Mucosa of rectum (tissue), 2 donors: ENCODE data around the gene NT5C2.
"Not testable (repeated sequence)": the region's sequence is repeated elsewhere in the genome, so short reads cannot be mapped to it uniquely, and the experiment has no call there.

Experiments
- H3K27ac ChIP-seq, 2 donors: one replicate each; pipeline ENCODE4 v1.7.0; 2013; ENCODE audit warnings: inconsistent platforms in 2 of 2, low read depth in 2 of 2, low read length in 2 of 2
- H3K27me3 ChIP-seq, 2 donors: one replicate each; pipeline ENCODE4 v1.7.0; 2013; ENCODE audit warnings: low read length in 2 of 2; ENCODE audit not compliant: control insufficient read depth in 2 of 2, insufficient read depth in 2 of 2
- H3K36me3 ChIP-seq, 2 donors: one replicate each; pipeline ENCODE4 v1.7.0; 2013; ENCODE audit warnings: low read length in 2 of 2; ENCODE audit not compliant: control insufficient read depth in 2 of 2, insufficient read depth in 2 of 2
- H3K4me1 ChIP-seq, 2 donors: one replicate each; pipeline ENCODE4 v1.7.0; 2013; ENCODE audit warnings: low read length in 2 of 2, mild to moderate bottlenecking in 1 of 2; ENCODE audit not compliant: control insufficient read depth in 2 of 2, insufficient read depth in 2 of 2
- H3K4me3 ChIP-seq, 2 donors: one replicate each; pipeline ENCODE4 v1.7.0; 2013; ENCODE audit warnings: low read length in 2 of 2
- H3K9ac ChIP-seq, 2 donors: one replicate each; pipeline ENCODE4 v1.7.0; 2013; ENCODE audit warnings: low read length in 2 of 2, low read depth in 1 of 2, mild to moderate bottlenecking in 1 of 2
- H3K9me3 ChIP-seq, 2 donors: one replicate each; pipeline ENCODE4 v1.7.0; 2013; ENCODE audit warnings: low read length in 2 of 2; ENCODE audit not compliant: control insufficient read depth in 2 of 2
- donor health status: healthy.
- donor health status: Normal muscosa, but diverticular disease.

NT5C2 gene

DNA sequence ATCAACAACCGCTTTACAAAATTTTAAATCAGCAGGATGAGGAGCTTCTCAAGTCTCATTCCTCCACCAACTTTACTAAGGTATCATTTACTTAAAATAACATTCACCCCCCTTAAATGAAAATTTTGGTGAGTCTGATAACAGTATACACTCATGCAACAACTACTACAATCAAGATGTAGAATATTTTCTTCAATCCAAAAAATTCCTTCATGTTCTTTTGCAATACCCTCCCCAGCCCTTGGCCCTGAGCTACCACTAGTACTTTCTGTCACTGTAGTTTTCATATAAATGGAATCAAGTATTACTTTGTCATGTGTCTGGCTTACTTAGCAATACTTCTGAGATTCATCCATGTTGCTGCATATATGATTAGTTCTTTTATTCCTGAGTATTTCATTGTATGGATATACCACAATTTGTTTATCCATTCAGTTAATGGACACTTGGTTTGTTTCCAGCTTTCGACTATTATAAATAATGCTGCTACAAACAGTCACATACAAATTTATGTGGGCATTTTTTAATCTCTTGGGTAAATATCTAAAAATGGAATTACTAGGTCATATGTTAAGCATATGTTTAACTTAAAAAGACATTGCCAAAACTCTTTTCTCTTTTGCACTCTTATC lies 43.0 kb downstream of the NT5C2 start:
- Histone ChIP-seq H3K9ac (no peak overlapping the region), H3K4me1 (peaks cover 0 to 3% of the 10 kb centered on the region in 2 donors), H3K27me3 (no peaks in the 10 kb centered on the region), H3K9me3 (no peaks in the 10 kb centered on the region), H3K4me3 (no peak overlapping the region), H3K36me3 (peaks cover 0 to 4% of the 10 kb centered on the region in 2 donors), H3K27ac (no peak overlapping the region)

DNA sequence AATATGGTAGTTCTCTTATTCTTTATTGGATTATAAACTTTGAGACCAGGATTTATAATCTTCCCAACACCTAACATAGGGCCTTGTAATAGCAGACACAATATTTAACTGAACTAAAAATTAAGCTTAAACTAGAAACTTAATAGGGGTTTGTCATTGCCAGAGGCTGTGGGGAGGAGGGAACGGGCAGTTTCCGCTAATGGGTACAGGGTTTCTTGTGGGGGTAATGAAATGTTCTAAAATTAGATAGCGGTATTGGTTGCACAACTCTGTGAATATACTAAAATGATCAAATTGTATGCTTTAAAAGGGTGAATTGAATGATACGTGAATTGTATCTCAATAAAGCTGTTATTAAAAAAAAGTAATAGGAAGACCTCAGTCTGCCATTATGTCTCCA lies 45.4 kb downstream of the NT5C2 start:
- Histone ChIP-seq H3K9ac (no peak overlapping the region), H3K36me3 (peaks cover 0 to 4% of the 10 kb centered on the region in 2 donors), H3K4me3 (no peak overlapping the region), H3K4me1 (no peaks in the 10 kb centered on the region), H3K27ac (no peak overlapping the region), H3K27me3 (no peaks in the 10 kb centered on the region), H3K9me3 (no peaks in the 10 kb centered on the region)

- H3K9me3 ChIP-seq = no peaks in the 10 kb centered on the region
- no peak overlapping the region for H3K9ac ChIP-seq
- no peak overlapping the region for H3K27ac ChIP-seq
- H3K36me3 ChIP-seq = peaks cover 0 to 4% of the 10 kb centered on the region in 2 donors
- H3K4me1 ChIP-seq = no peaks in the 10 kb centered on the region
- no peak overlapping the region for H3K4me3 ChIP-seq
- H3K27me3 ChIP-seq = no peaks in the 10 kb centered on the region
These were observed 47.1 kb downstream of the NT5C2 start for GRCh38 chr10:103145860-103146466.

DNA sequence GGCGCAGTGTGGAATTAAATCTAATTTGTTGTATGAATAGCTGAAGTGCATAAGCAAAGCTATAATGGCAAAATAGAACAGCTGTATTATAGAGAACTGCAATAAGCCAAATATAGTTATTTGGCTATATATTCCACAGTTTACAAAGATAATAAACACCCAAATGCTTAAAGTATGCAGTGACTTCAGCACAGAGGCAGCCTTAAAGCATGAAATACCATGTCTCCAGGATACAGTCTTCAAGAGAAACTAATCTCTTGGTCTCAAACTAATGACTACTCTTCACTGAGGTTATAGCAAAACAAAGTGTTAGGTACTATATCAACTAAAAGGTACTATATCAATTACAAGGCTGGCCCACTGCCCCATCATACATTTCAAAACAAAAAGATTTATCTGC lies 48.0 kb downstream of the NT5C2 start:
- H3K9ac ChIP-seq = no peak overlapping the region

DNA sequence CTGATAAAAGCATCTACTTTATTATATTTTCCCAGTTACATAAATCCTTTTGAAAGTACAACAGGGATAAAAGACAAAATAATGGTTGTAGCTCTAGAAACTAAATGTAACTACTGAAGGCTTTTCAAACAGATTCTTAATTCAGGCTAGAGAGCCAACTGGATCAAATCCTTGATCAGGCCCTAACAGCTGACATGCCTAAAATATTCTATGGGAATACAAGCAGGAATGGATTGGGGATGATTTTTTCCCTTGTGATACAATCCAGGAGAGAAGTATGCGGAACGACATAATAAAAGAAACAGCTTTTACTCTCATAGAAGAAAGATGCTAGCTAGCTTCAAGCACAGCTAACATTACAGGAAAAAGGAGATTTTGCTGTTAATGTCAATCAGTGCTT lies 49.0 kb downstream of the NT5C2 start:
- no peak overlapping the region for H3K9ac ChIP-seq
- H3K9me3 ChIP-seq = no peaks in the 10 kb centered on the region
- H3K4me1 ChIP-seq = no peaks in the 10 kb centered on the region
- no peak overlapping the region for H3K27ac ChIP-seq
- H3K4me3 ChIP-seq = no peak overlapping the region
- no peaks in the 10 kb centered on the region for H3K27me3 ChIP-seq
- H3K36me3 ChIP-seq = peaks cover 5 to 10% of the 10 kb centered on the region in 2 donors

More for the DNA sequence above, 48.0 kb downstream of the NT5C2 start:
- no peak overlapping the region for H3K27ac ChIP-seq
- no peaks in the 10 kb centered on the region for H3K9me3 ChIP-seq
- no peaks in the 10 kb centered on the region for H3K4me1 ChIP-seq
- H3K4me3 ChIP-seq = no peak overlapping the region
- no peaks in the 10 kb centered on the region for H3K27me3 ChIP-seq
- peaks cover 5 to 10% of the 10 kb centered on the region in 2 donors for H3K36me3 ChIP-seq

DNA sequence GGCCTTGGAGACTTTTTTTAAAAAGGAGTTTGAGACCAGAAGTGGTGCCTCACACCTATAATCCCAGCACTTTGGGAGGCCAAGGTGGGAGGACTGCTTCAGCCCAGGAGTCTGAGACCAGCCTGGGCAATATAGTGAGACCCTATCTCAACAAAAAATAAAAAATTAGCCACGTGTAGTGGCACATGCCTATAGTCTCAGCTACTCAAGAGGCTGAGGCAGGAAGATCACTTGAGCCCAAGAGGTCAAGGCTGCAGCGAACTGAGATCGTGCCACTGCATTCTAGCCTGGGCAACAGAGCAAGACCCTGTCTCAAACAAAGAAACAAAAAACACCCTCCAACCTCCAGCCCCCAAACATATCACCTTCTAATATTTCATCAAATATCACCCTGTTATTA lies 49.4 kb downstream of the NT5C2 start:
- H3K27ac ChIP-seq, H3K9ac ChIP-seq, H3K4me3 ChIP-seq, H3K36me3 ChIP-seq, H3K27me3 ChIP-seq, H3K4me1 ChIP-seq, H3K9me3 ChIP-seq: not testable (repeated sequence)

- Histone ChIP-seq H3K27me3 (no peaks in the 10 kb centered on the region), H3K9me3 (no peaks in the 10 kb centered on the region), H3K36me3 (peaks cover 14 to 15% of the 10 kb centered on the region in 2 donors), H3K27ac (no peak overlapping the region), H3K4me3 (no peak overlapping the region), H3K4me1 (no peaks in the 10 kb centered on the region), H3K9ac (no peak overlapping the region)
These were observed 51.1 kb downstream of the NT5C2 start for GRCh38 chr10:103141950-103142349.

GRCh38 chr10:103140469-103140868 lies 52.6 kb downstream of the NT5C2 start:
- Histone ChIP-seq H3K4me1 (no peaks in the 10 kb centered on the region), H3K4me3 (no peak overlapping the region), H3K36me3 (peaks cover 11 to 23% of the 10 kb centered on the region in 2 donors), H3K27ac (no peak overlapping the region), H3K9me3 (no peaks in the 10 kb centered on the region), H3K9ac (no peak overlapping the region), H3K27me3 (no peaks in the 10 kb centered on the region)

GRCh38 chr10:103139803-103140202 lies 53.3 kb downstream of the NT5C2 start:
- Histone ChIP-seq H3K4me1 (no peaks in the 10 kb centered on the region), H3K27me3 (no peaks in the 10 kb centered on the region), H3K4me3 (no peak overlapping the region), H3K9ac (no peak overlapping the region), H3K27ac (no peak overlapping the region), H3K9me3 (no peaks in the 10 kb centered on the region), H3K36me3 (peaks cover 11 to 24% of the 10 kb centered on the region in 2 donors)

GRCh38 chr10:103135168-103135567 lies 57.9 kb downstream of the NT5C2 start:
- not testable (repeated sequence) for H3K27me3 ChIP-seq, H3K4me1 ChIP-seq, H3K27ac ChIP-seq, H3K4me3 ChIP-seq, H3K9ac ChIP-seq, H3K9me3 ChIP-seq
- peaks cover 5 to 26% of the 10 kb centered on the region in 2 donors for H3K36me3 ChIP-seq
